SK-N-SH (cell line): Measurements from ENCODE around the gene ARHGEF26. TPM values are rescaled to one million over a fixed set of nuclear protein-coding genes. Genes with fewer than 3 reads are reported as not detected.

Source experiments
- CTCF ChIA-PET: fragments of 300-600, 350-600 bp; formaldehyde crosslinking; extraction: SDS; loops from one replicate; lab custom pipeline; 2021; lab: Yijun Ruan, JAX
- POLR2A ChIA-PET: fragments of 350-600 bp; sonication (Branson Sonifier 250); formaldehyde crosslinking; extraction: SDS; loops from one replicate; lab custom pipeline; 2020; ENCODE audit warnings: antibody characterized with exemption, inconsistent platforms; lab: Yijun Ruan, JAX
- DNase-seq: peaks from one replicate; pipeline ENCODE4 v3.0.0; 2012
- H2AFZ ChIP-seq: fragments of 200-600 bp; sonication (generic); 2 replicates; pipeline ENCODE4 v1.8.1; 2016; ENCODE audit warnings: antibody characterized with exemption, mild to moderate bottlenecking, low read depth
- H3F3A ChIP-seq: fragments of 200-600 bp; sonication (generic); replicated peaks from 2 replicates; pipeline ENCODE3; 2016; ENCODE audit warnings: antibody characterized with exemption, mild to moderate bottlenecking; ENCODE audit not compliant: insufficient read depth
- H3K27ac ChIP-seq, 2 experiments: fragments of 200-500 bp in 1 of 2; fragments of 200-600 bp in 1 of 2; sonication (Bioruptor generic) in 1 of 2; sonication (generic), shearing (Covaris generic) in 1 of 2; 2 replicates each; pipeline versions ENCODE4 v1.5.1 to v1.6.1; 2014 to 2016; ENCODE audit warnings: low read depth in 2 of 2, inconsistent platforms in 1 of 2, low read length in 1 of 2, mild to moderate bottlenecking in 1 of 2, mixed read lengths in 1 of 2
- H3K27me3 ChIP-seq: fragments of 200-600 bp; sonication (generic), shearing (Covaris generic); 2 replicates; pipeline ENCODE4 v1.6.1; 2016; ENCODE audit warnings: mixed run types; ENCODE audit not compliant: insufficient read depth
- H3K36me3 ChIP-seq, 2 experiments: fragments of 200-500 bp in 1 of 2; fragments of 200-600 bp in 1 of 2; sonication (Bioruptor generic) in 1 of 2; sonication (generic) in 1 of 2; replicated peaks in 1 of 2; 2 replicates each; pipeline versions ENCODE3 to v1.5.1; 2014 to 2016; ENCODE audit warnings: low read length in 1 of 2, mild to moderate bottlenecking in 1 of 2; ENCODE audit not compliant: insufficient read depth in 2 of 2, control insufficient read depth in 1 of 2
- H3K4me1 ChIP-seq, 2 experiments: fragments of 200-500 bp in 1 of 2; fragments of 200-600 bp in 1 of 2; sonication (Bioruptor generic) in 1 of 2; sonication (generic), shearing (Covaris generic) in 1 of 2; 2 replicates each; pipeline versions ENCODE4 v1.5.1 to v1.6.1; 2014 to 2016; ENCODE audit warnings: low read depth in 1 of 2, low read length in 1 of 2, mixed run types in 1 of 2; ENCODE audit not compliant: insufficient read depth in 2 of 2, control insufficient read depth in 1 of 2
- H3K4me2 ChIP-seq: fragments of 200-600 bp; sonication (generic), shearing (Covaris generic); 2 replicates; pipeline ENCODE4 v1.6.1; 2017; ENCODE audit warnings: mixed run types
- H3K4me3 ChIP-seq, 2 experiments: fragments of 200-500 bp in 1 of 2; fragments of 200-600 bp in 1 of 2; sonication (Bioruptor generic) in 1 of 2; sonication (generic), shearing (Covaris generic) in 1 of 2; 2 replicates each; pipeline versions ENCODE4 v1.5.1 to v1.8.1; 2014 to 2016; ENCODE audit warnings: low read depth in 2 of 2, inconsistent platforms in 1 of 2, low read length in 1 of 2, mild to moderate bottlenecking in 1 of 2, mixed read lengths in 1 of 2, moderate library complexity in 1 of 2
- H3K79me2 ChIP-seq: fragments of 200-600 bp; sonication (generic); 2 replicates; pipeline ENCODE4 v1.8.1; 2017; ENCODE audit warnings: mild to moderate bottlenecking; ENCODE audit not compliant: insufficient read depth
- H3K9ac ChIP-seq: fragments of 200-600 bp; sonication (generic); 2 replicates; pipeline ENCODE4 v1.6.1; 2017; ENCODE audit warnings: mixed run types
- H3K9me2 ChIP-seq: fragments of 200-600 bp; sonication (generic); 2 replicates; pipeline ENCODE4 v1.6.1; 2017; ENCODE audit warnings: mixed run types
- H3K9me3 ChIP-seq: fragments of 200-600 bp; sonication (generic); 2 replicates; pipeline ENCODE4 v1.6.1; 2017; ENCODE audit warnings: mixed run types, mild to moderate bottlenecking, moderate library complexity
- H4K20me1 ChIP-seq: fragments of 200-600 bp; sonication (generic); 2 replicates; pipeline ENCODE4 v1.6.1; 2017; ENCODE audit warnings: mild to moderate bottlenecking, mixed run types; ENCODE audit not compliant: insufficient read depth
- ELF1 ChIP-seq: IDR thresholded peaks from 2 replicates; pipeline ENCODE4 v1.4.0; 2012
- EP300 ChIP-seq, 2 experiments: IDR thresholded peaks; 2 replicates each; pipeline versions ENCODE4 v1.4.0 to v1.6.1; 2012; ENCODE audit warnings: borderline replicate concordance in 1 of 2, low read depth in 1 of 2, low read length in 1 of 2
- EZH2phosphoT487 ChIP-seq: fragments of 200-600 bp; sonication (generic); IDR thresholded peaks from 2 replicates; pipeline ENCODE4 v1.6.1; 2017; ENCODE audit warnings: low read depth, mixed run types, mild to moderate bottlenecking, antibody characterized with exemption, moderate library complexity, borderline replicate concordance
- FOSL2 ChIP-seq: IDR thresholded peaks from 2 replicates; pipeline ENCODE4 v1.4.0; 2012; ENCODE audit warnings: low read depth, mild to moderate bottlenecking, moderate library complexity, borderline replicate concordance
- FOXJ3 ChIP-seq: sonication (generic); formaldehyde crosslinking; IDR thresholded peaks from 2 replicates; pipeline ENCODE4 v1.5.1; 2020; ENCODE audit warnings: mild to moderate bottlenecking, missing genetic modification reagents
- FOXM1 ChIP-seq: IDR thresholded peaks from 2 replicates; pipeline ENCODE4 v1.4.0; 2012; ENCODE audit warnings: low read depth, mild to moderate bottlenecking
- GABPA ChIP-seq: IDR thresholded peaks from 2 replicates; pipeline ENCODE4 v1.4.0; 2012; ENCODE audit warnings: low read depth, mild to moderate bottlenecking
- MEF2A ChIP-seq: IDR thresholded peaks from 2 replicates; pipeline ENCODE4 v1.4.0; 2012; ENCODE audit warnings: low read depth, borderline replicate concordance
- NFIC ChIP-seq: IDR thresholded peaks from 2 replicates; pipeline ENCODE4 v1.4.0; 2012; ENCODE audit warnings: borderline replicate concordance
- NRF1 ChIP-seq: IDR thresholded peaks from 2 replicates; pipeline ENCODE4 v1.6.1; 2012; ENCODE audit warnings: low read depth, mild to moderate bottlenecking, low read length
- RCOR1 ChIP-seq: fragments of 150-350 bp; IDR thresholded peaks from 2 replicates; pipeline ENCODE4 v1.6.1; 2017; ENCODE audit warnings: antibody characterized with exemption, low read length
- RFX5 ChIP-seq: IDR thresholded peaks from 2 replicates; pipeline ENCODE4 v1.6.1; 2012; ENCODE audit warnings: mild to moderate bottlenecking, improper control_type of control experiment, low read length
- SMC3 ChIP-seq: IDR thresholded peaks from 2 replicates; pipeline ENCODE4 v1.6.1; 2012; ENCODE audit warnings: low read depth, low read length, improper control_type of control experiment
- TAF1 ChIP-seq: IDR thresholded peaks from 2 replicates; pipeline ENCODE4 v1.6.1; 2012; ENCODE audit warnings: low read depth, mild to moderate bottlenecking, low read length, moderate library complexity, borderline replicate concordance
- TCF12 ChIP-seq: IDR thresholded peaks from 2 replicates; pipeline ENCODE4 v1.4.0; 2012
- WGBS: methylation state at CpG from one replicate; pipeline ENCODE4 v1.1.6; 2017; ENCODE audit warnings: low lambda C conversion rate; 5-methylcytosine and 5-hydroxymethylcytosine counted together
- polyA plus RNA-seq, 3 experiments: library from polyadenylated mRNA; depleted of rRNA; stranded (reverse); fragments of >200 nt; gene quantifications; 2 replicates each; pipeline ENCODE4 v1.2.3, GENCODE V29; 2012
- TF ChIP-seq, protein P1 (sequence below): IDR thresholded peaks from 2 replicates; pipeline ENCODE4 v1.6.1; 2012; ENCODE audit warnings: mild to moderate bottlenecking, low read depth, low read length, moderate library complexity
- TF ChIP-seq, protein P2 (sequence below): IDR thresholded peaks from 2 replicates; pipeline ENCODE4 v1.4.0; 2012; ENCODE audit warnings: low read depth, borderline replicate concordance
- TF ChIP-seq, protein P3 (sequence below): IDR thresholded peaks from 2 replicates; pipeline ENCODE4; 2012
- TF ChIP-seq, protein P4 (sequence below): IDR thresholded peaks from 2 replicates; pipeline ENCODE4 v1.4.0; 2012; ENCODE audit warnings: low read depth, borderline replicate concordance

Gene ARHGEF26
- polyA plus RNA-seq, 1 of the 3 experiments (the other 2 are of a cell fraction) = 1.2 TPM

DNA sequence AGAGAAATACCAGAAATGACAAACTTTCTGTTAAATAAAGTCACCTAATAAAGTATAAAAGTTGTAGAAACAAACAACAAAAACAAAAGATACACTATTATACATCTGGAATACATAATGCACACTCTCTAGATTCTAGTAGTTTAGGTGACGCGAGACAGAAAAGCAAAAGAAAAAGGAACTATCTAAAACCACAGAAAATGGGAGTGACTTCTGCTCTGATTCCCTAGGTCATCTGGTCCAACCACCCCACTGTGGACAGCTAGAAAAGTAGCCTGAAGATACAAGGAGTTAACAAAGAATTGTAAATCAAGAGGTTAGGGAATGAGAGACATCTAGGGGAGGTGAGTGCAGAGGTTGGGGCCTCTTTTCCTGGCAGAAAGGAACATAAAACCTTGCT, 164.0 kb downstream of the ARHGEF26 start (continued):
- TF ChIP-seq, protein P1, sequence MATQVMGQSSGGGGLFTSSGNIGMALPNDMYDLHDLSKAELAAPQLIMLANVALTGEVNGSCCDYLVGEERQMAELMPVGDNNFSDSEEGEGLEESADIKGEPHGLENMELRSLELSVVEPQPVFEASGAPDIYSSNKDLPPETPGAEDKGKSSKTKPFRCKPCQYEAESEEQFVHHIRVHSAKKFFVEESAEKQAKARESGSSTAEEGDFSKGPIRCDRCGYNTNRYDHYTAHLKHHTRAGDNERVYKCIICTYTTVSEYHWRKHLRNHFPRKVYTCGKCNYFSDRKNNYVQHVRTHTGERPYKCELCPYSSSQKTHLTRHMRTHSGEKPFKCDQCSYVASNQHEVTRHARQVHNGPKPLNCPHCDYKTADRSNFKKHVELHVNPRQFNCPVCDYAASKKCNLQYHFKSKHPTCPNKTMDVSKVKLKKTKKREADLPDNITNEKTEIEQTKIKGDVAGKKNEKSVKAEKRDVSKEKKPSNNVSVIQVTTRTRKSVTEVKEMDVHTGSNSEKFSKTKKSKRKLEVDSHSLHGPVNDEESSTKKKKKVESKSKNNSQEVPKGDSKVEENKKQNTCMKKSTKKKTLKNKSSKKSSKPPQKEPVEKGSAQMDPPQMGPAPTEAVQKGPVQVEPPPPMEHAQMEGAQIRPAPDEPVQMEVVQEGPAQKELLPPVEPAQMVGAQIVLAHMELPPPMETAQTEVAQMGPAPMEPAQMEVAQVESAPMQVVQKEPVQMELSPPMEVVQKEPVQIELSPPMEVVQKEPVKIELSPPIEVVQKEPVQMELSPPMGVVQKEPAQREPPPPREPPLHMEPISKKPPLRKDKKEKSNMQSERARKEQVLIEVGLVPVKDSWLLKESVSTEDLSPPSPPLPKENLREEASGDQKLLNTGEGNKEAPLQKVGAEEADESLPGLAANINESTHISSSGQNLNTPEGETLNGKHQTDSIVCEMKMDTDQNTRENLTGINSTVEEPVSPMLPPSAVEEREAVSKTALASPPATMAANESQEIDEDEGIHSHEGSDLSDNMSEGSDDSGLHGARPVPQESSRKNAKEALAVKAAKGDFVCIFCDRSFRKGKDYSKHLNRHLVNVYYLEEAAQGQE = no peak
- no peak for TF ChIP-seq NRF1
- TF ChIP-seq SMC3 = no peak
- TF ChIP-seq GABPA = no peak
- TF ChIP-seq TAF1 = no peak
- TF ChIP-seq FOXJ3 (CRISPR knock-in tag) = no peak
- no peak for TF ChIP-seq EP300 (IDR thresholded peaks at IDR 0.05; ENCODE audit: borderline replicate concordance in 1 of 2, low read depth in 1 of 2, low read length in 1 of 2)
- TF ChIP-seq RCOR1 = no peak
- TF ChIP-seq, protein P2, sequence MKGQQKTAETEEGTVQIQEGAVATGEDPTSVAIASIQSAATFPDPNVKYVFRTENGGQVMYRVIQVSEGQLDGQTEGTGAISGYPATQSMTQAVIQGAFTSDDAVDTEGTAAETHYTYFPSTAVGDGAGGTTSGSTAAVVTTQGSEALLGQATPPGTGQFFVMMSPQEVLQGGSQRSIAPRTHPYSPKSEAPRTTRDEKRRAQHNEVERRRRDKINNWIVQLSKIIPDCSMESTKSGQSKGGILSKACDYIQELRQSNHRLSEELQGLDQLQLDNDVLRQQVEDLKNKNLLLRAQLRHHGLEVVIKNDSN = no peak
- no peak for TF ChIP-seq TCF12
- no peak for TF ChIP-seq FOSL2
- no peak for TF ChIP-seq EZH2phosphoT487

GRCh38 chr3:154290187-154290586, 169.0 kb downstream of the ARHGEF26 start:
- Histone ChIP-seq H3K4me2 (no peak overlapping the region), H3F3A (peaks cover 9% of the 10 kb centered on the region), H4K20me1 (no peaks in the 10 kb centered on the region), H2AFZ (no peak overlapping the region), H3K9ac (no peak overlapping the region), H3K27me3 (no peaks in the 10 kb centered on the region), H3K36me3 (peaks cover 87 to 89% of the 10 kb centered on the region in 2 experiments), H3K4me3 (no peak overlapping the region), H3K79me2 (no peaks in the 10 kb centered on the region), H3K4me1 (no peaks in the 10 kb centered on the region), H3K9me2 (no peaks in the 10 kb centered on the region), H3K9me3 (no peaks in the 10 kb centered on the region), H3K27ac (no peak overlapping the region)
- ChIA-PET POLR2A (no interaction called here), CTCF (no interaction called here)
- DNase-seq = no peak
- WGBS = 94% methylated on average over 5 of the region's 5 CpGs
- no peak for TF ChIP-seq EZH2phosphoT487
- TF ChIP-seq RFX5 = no peak
- TF ChIP-seq FOSL2 = no peak
- TF ChIP-seq, protein P1 = no peak
- no peak for TF ChIP-seq MEF2A
- no peak for TF ChIP-seq ELF1
- no peak for TF ChIP-seq FOXM1
- no peak for TF ChIP-seq TCF12
- TF ChIP-seq, protein P3, sequence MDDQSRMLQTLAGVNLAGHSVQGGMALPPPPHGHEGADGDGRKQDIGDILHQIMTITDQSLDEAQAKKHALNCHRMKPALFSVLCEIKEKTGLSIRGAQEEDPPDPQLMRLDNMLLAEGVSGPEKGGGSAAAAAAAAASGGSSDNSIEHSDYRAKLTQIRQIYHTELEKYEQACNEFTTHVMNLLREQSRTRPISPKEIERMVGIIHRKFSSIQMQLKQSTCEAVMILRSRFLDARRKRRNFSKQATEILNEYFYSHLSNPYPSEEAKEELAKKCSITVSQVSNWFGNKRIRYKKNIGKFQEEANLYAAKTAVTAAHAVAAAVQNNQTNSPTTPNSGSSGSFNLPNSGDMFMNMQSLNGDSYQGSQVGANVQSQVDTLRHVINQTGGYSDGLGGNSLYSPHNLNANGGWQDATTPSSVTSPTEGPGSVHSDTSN = no peak
- TF ChIP-seq, protein P4, sequence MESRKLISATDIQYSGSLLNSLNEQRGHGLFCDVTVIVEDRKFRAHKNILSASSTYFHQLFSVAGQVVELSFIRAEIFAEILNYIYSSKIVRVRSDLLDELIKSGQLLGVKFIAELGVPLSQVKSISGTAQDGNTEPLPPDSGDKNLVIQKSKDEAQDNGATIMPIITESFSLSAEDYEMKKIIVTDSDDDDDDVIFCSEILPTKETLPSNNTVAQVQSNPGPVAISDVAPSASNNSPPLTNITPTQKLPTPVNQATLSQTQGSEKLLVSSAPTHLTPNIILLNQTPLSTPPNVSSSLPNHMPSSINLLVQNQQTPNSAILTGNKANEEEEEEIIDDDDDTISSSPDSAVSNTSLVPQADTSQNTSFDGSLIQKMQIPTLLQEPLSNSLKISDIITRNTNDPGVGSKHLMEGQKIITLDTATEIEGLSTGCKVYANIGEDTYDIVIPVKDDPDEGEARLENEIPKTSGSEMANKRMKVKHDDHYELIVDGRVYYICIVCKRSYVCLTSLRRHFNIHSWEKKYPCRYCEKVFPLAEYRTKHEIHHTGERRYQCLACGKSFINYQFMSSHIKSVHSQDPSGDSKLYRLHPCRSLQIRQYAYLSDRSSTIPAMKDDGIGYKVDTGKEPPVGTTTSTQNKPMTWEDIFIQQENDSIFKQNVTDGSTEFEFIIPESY = no peak
- no peak for TF ChIP-seq TAF1
- TF ChIP-seq NFIC = no peak
